Right lobe of liver (tissue), 4 donors: Measurements from ENCODE around the gene CATSPERE.

Experiments
- POLR2A ChIP-seq: fragments of 450-650 bp; IDR thresholded peaks from one replicate; pipeline ENCODE4 v1.6.1; 2017; ENCODE audit warnings: antibody characterized with exemption, mild to moderate bottlenecking
- TF ChIP-seq, protein P1 (sequence below), 4 donors: fragments of 200-600 bp in 3 of 4; fragments of 450-650 bp in 1 of 4; IDR thresholded peaks; one replicate each; pipeline versions ENCODE4 v1.5.1 to v1.8.0; 2016 to 2022; ENCODE audit warnings: antibody characterized with exemption in 4 of 4, mild to moderate bottlenecking in 2 of 4
- donor health status: DM: no; HTN: no; CAD: no.
- donor health status: DM: no; HTN: no; CAD: no.
- donor health status: DM: no; HTN: yes; CAD: no.

DNA sequence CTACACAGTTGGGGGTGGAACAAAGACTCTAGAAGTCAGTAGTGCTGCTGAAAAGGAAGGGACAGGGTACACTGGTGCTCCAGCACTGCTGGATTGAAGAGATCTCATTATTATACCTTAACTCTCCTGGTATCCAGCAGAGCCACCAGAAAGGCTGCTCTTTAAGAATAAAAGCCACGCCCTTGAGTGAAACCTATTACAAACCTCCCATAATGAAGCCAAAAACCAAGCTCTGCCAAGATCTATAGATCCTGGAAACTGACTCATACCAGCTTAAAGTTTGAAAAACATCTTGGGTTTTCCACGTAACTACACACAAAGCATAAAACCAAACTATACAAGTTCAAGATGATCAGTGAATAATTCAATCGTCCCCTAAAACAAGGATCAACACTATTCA is 47.3 kb upstream of the CATSPERE start:
- TF ChIP-seq POLR2A: no peak
- TF ChIP-seq, protein P1, sequence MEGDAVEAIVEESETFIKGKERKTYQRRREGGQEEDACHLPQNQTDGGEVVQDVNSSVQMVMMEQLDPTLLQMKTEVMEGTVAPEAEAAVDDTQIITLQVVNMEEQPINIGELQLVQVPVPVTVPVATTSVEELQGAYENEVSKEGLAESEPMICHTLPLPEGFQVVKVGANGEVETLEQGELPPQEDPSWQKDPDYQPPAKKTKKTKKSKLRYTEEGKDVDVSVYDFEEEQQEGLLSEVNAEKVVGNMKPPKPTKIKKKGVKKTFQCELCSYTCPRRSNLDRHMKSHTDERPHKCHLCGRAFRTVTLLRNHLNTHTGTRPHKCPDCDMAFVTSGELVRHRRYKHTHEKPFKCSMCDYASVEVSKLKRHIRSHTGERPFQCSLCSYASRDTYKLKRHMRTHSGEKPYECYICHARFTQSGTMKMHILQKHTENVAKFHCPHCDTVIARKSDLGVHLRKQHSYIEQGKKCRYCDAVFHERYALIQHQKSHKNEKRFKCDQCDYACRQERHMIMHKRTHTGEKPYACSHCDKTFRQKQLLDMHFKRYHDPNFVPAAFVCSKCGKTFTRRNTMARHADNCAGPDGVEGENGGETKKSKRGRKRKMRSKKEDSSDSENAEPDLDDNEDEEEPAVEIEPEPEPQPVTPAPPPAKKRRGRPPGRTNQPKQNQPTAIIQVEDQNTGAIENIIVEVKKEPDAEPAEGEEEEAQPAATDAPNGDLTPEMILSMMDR (IDR thresholded peaks at IDR 0.05): no peak
